H9 (cell line): Measurements from ENCODE around the gene KLRC1. TPM values are rescaled to one million over a fixed set of nuclear protein-coding genes. Genes with fewer than 3 reads are reported as not detected.

Experiments used
- DNase-seq: peaks from one replicate; pipeline ENCODE4 v3.0.0-alpha.2; 2017
- H2AFZ ChIP-seq: one replicate; pipeline ENCODE4 v1.6.1; 2013; ENCODE audit warnings: mild to moderate bottlenecking, low read length, control low read depth, moderate library complexity
- H2AK5ac ChIP-seq: 2 replicates; pipeline ENCODE4 v1.6.1; 2013; ENCODE audit warnings: low read length, control low read depth, mixed read lengths; ENCODE audit not compliant: insufficient read length
- H2BK120ac ChIP-seq: one replicate; pipeline ENCODE4 v1.6.1; 2013; ENCODE audit warnings: low read depth, mild to moderate bottlenecking, low read length, control low read depth, inconsistent platforms; ENCODE audit not compliant: poor library complexity, severe bottlenecking
- H2BK12ac ChIP-seq: 2 replicates; pipeline ENCODE4 v1.6.1; 2013; ENCODE audit warnings: low read length, control low read depth, mixed read lengths, low read depth; ENCODE audit not compliant: insufficient read length
- H2BK15ac ChIP-seq: 2 replicates; pipeline ENCODE4 v1.6.1; 2013; ENCODE audit warnings: low read depth, low read length, control low read depth
- H2BK20ac ChIP-seq: one replicate; pipeline ENCODE4 v1.6.1; 2013; ENCODE audit warnings: low read depth, mild to moderate bottlenecking, low read length, control low read depth, inconsistent platforms; ENCODE audit not compliant: poor library complexity, severe bottlenecking
- H2BK5ac ChIP-seq: 2 replicates; pipeline ENCODE4 v1.6.1; 2013; ENCODE audit warnings: low read length, control low read depth, mixed read lengths; ENCODE audit not compliant: insufficient read length
- H3K14ac ChIP-seq: 2 replicates; pipeline ENCODE4 v1.6.1; 2013; ENCODE audit warnings: low read length, control low read depth; ENCODE audit not compliant: insufficient read depth
- H3K18ac ChIP-seq: 2 replicates; pipeline ENCODE4 v1.6.1; 2013; ENCODE audit warnings: low read depth, mild to moderate bottlenecking, mixed read lengths, low read length, control low read depth; ENCODE audit not compliant: insufficient read length
- H3K23ac ChIP-seq: 2 replicates; pipeline ENCODE4 v1.6.1; 2013; ENCODE audit warnings: low read length, control low read depth, mixed read lengths, low read depth; ENCODE audit not compliant: insufficient read length
- H3K23me2 ChIP-seq: 2 replicates; pipeline ENCODE4 v1.6.1; 2013; ENCODE audit warnings: low read depth, mild to moderate bottlenecking, mixed read lengths, low read length, control low read depth; ENCODE audit not compliant: insufficient read length, poor library complexity, severe bottlenecking
- H3K27ac ChIP-seq: 2 replicates; pipeline ENCODE4 v1.5.1; 2013; ENCODE audit warnings: low read length, control low read depth, mixed read lengths, low read depth; ENCODE audit not compliant: insufficient read length
- H3K27me3 ChIP-seq: 2 replicates; pipeline ENCODE4 v1.6.1; 2013; ENCODE audit warnings: low read length, control low read depth, inconsistent platforms; ENCODE audit not compliant: insufficient read depth
- H3K4ac ChIP-seq: 2 replicates; pipeline ENCODE4 v1.6.1; 2013; ENCODE audit warnings: low read depth, mild to moderate bottlenecking, control low read depth, inconsistent platforms, low read length, moderate library complexity
- H3K4me1 ChIP-seq: 2 replicates; pipeline ENCODE4 v1.6.1; 2013; ENCODE audit warnings: low read length, control low read depth, inconsistent platforms; ENCODE audit not compliant: insufficient read depth
- H3K4me2 ChIP-seq: 2 replicates; pipeline ENCODE4 v1.6.1; 2013; ENCODE audit warnings: low read length, control low read depth, mixed read lengths; ENCODE audit not compliant: insufficient read length, insufficient read depth
- H3K56ac ChIP-seq: 2 replicates; pipeline ENCODE4 v1.6.1; 2013; ENCODE audit warnings: low read depth, mild to moderate bottlenecking, mixed read lengths, low read length, control low read depth; ENCODE audit not compliant: insufficient read length
- H3K79me1 ChIP-seq: 2 replicates; pipeline ENCODE4 v1.6.1; 2013; ENCODE audit warnings: low read depth, mild to moderate bottlenecking, moderate library complexity, low read length, control low read depth, inconsistent platforms; ENCODE audit not compliant: insufficient read depth, poor library complexity, severe bottlenecking
- H3K79me2 ChIP-seq: 2 replicates; pipeline ENCODE4 v1.6.1; 2013; ENCODE audit warnings: low read length, control low read depth, inconsistent platforms; ENCODE audit not compliant: insufficient read depth
- H3K9ac ChIP-seq: 2 replicates; pipeline ENCODE4 v1.6.1; 2013; ENCODE audit warnings: low read length, control low read depth, mixed read lengths; ENCODE audit not compliant: insufficient read length; ENCODE audit errors: extremely low read depth
- H3K9me3 ChIP-seq: one replicate; pipeline ENCODE4 v1.6.1; 2013; ENCODE audit warnings: low read depth, low read length, inconsistent platforms; ENCODE audit not compliant: control insufficient read depth
- H3T11ph ChIP-seq: one replicate; pipeline ENCODE4 v1.6.1; 2013; ENCODE audit warnings: mild to moderate bottlenecking, low read length, control low read depth, inconsistent platforms
- H4K20me1 ChIP-seq: one replicate; pipeline ENCODE4 v1.6.1; 2013; ENCODE audit not compliant: control insufficient read depth, insufficient read length, insufficient read depth
- H4K5ac ChIP-seq: 2 replicates; pipeline ENCODE4 v1.6.1; 2013; ENCODE audit warnings: low read depth, mild to moderate bottlenecking, mixed read lengths, low read length, control low read depth; ENCODE audit not compliant: insufficient read length
- H4K8ac ChIP-seq: replicated peaks from 2 replicates; pipeline ENCODE4 v1.6.1; 2013; ENCODE audit warnings: low read length, control low read depth, mixed read lengths, low read depth; ENCODE audit not compliant: insufficient read length
- H4K91ac ChIP-seq: 2 replicates; pipeline ENCODE4 v1.6.1; 2013; ENCODE audit warnings: low read depth, mild to moderate bottlenecking, moderate library complexity, mixed read lengths, low read length, control low read depth; ENCODE audit not compliant: insufficient read length
- H3K27ac Mint-ChIP-seq, 3 experiments: 2 replicates in 2 of 3; 3 replicates in 1 of 3; pipeline ENCODE4 v1.8.0; 2020 to 2021; ENCODE audit warnings: mixed read lengths in 3 of 3, mild to moderate bottlenecking in 1 of 3, moderate library complexity in 1 of 3
- H3K27me3 Mint-ChIP-seq: 2 replicates; pipeline ENCODE4 v1.8.0; 2021; ENCODE audit warnings: low read depth, mild to moderate bottlenecking, moderate library complexity, mixed read lengths
- H3K36me3 Mint-ChIP-seq, 3 experiments: 2 replicates in 2 of 3; 3 replicates in 1 of 3; pipeline ENCODE4 v1.8.0; 2020 to 2021; ENCODE audit warnings: low read depth in 3 of 3, mixed read lengths in 3 of 3; ENCODE audit not compliant: insufficient read depth in 1 of 3
- H3K4me1 Mint-ChIP-seq, 2 experiments: 2 replicates each; pipeline ENCODE4 v1.8.0; 2020; ENCODE audit warnings: mixed read lengths in 2 of 2
- H3K4me3 Mint-ChIP-seq, 2 experiments: 2 replicates in 1 of 2; 3 replicates in 1 of 2; pipeline ENCODE4 v1.8.0; 2020 to 2021; ENCODE audit warnings: mild to moderate bottlenecking in 2 of 2, mixed read lengths in 2 of 2, moderate library complexity in 1 of 2
- H3K9me3 Mint-ChIP-seq, 2 experiments: 2 replicates in 1 of 2; 3 replicates in 1 of 2; pipeline ENCODE4 v1.8.0; 2020; ENCODE audit warnings: mild to moderate bottlenecking in 2 of 2, mixed read lengths in 2 of 2, moderate library complexity in 1 of 2
- CTCF ChIP-seq: fragments of 200-600 bp; sonication (generic); conservative IDR thresholded peaks from 3 replicates; pipeline ENCODE4 v1.8.0; 2021; ENCODE audit warnings: antibody characterized with exemption, mild to moderate bottlenecking
- WGBS: extraction: QIAGEN DNeasy Blood & Tissue Kit; methylation state at CpG from one replicate; pipeline ENCODE4 v1.1.7; 2013; ENCODE audit warnings: missing lambda C conversion rate, low lambda C conversion rate, mixed read lengths; ENCODE audit not compliant: insufficient read length; ENCODE audit errors: extremely low coverage; 5-methylcytosine and 5-hydroxymethylcytosine counted together
- total RNA-seq: library from RNA; stranded (reverse); gene quantifications from 2 replicates; pipeline ENCODE4 v1.2.1, GENCODE V29; 2021

Gene KLRC1
- total RNA-seq, 1 experiment from 2014 or later = not detected

DNA sequence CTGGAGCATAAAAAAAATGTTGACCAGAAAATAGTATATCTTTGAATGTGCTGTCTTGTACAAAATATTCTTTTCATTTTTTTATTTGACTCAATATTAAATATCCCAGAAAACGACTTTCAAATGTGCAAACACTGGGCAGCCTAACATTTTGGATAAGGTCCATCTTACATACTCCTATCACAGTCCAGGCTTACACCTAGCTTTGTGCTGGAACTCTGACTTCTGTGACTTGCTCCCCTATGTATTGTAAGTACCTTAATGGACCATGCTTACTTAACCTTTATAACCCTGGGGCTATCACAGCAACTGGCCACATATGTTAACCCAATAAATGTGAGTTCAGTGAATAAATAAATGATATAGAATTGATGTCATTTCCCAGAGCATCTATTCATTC lies 44.9 kb upstream of the KLRC1 start:
- no peak overlapping the region for H3K23ac ChIP-seq
- no peak overlapping the region for H2BK5ac ChIP-seq
- no peak overlapping the region for H3K56ac ChIP-seq
- H3K79me1 ChIP-seq = no peaks in the 10 kb centered on the region
- H4K8ac ChIP-seq = no peak overlapping the region
- Mint-ChIP-seq H3K27me3 (no peaks in the 10 kb centered on the region), H3K9me3 (peaks cover 0 to 2% of the 10 kb centered on the region in 2 experiments; a peak in 1 of 5 replicates), H3K36me3 (no peaks in the 10 kb centered on the region; a peak in 1 of 7 replicates), H3K4me3 (no peak overlapping the region), H3K27ac (no peak overlapping the region), H3K4me1 (no peaks in the 10 kb centered on the region)
- DNase-seq = no peak
- no peak overlapping the region for H2BK15ac ChIP-seq
- WGBS = no CpG with 5 or more reads among the region's 1 CpG
- H3K79me2 ChIP-seq = no peaks in the 10 kb centered on the region
- no peak overlapping the region for H3K4ac ChIP-seq
- no peak overlapping the region for H2BK120ac ChIP-seq
- no peaks in the 10 kb centered on the region for H3K4me1 ChIP-seq
- no peak for TF ChIP-seq CTCF
- H2AFZ ChIP-seq = no peak overlapping the region
- no peak overlapping the region for H3K9ac ChIP-seq
- no peaks in the 10 kb centered on the region for H3K9me3 ChIP-seq
- H4K91ac ChIP-seq = no peak overlapping the region
- no peak overlapping the region for H4K5ac ChIP-seq
- no peak overlapping the region for H3K4me2 ChIP-seq
- no peak overlapping the region for H3T11ph ChIP-seq
- no peak overlapping the region for H2BK12ac ChIP-seq
- no peak overlapping the region for H3K27ac ChIP-seq
- no peaks in the 10 kb centered on the region for H4K20me1 ChIP-seq
- no peaks in the 10 kb centered on the region for H3K27me3 ChIP-seq
- H3K14ac ChIP-seq = no peak overlapping the region
- H2AK5ac ChIP-seq = no peak overlapping the region
- no peak overlapping the region for H2BK20ac ChIP-seq
- H3K18ac ChIP-seq = no peak overlapping the region
- no peaks in the 10 kb centered on the region for H3K23me2 ChIP-seq
